ENCODE measurements around the gene TNFSF18.

The TNFSF18 gene

GRCh38 chr1:173039626-173040025, 11.1 kb downstream of the TNFSF18 start:
- no peak for DNase-seq (ENCODE audit: low read depth in 4 of 4, low spot score in 1 of 4)

- DNase-seq (ENCODE audit: low read depth in 4 of 4, low spot score in 1 of 4): no peak
Observed at GRCh38 chr1:173038875-173039554, 11.7 kb downstream of the TNFSF18 start.

GRCh38 chr1:173024543-173024942, 26.2 kb downstream of the TNFSF18 start:
- no peak for DNase-seq (ENCODE audit: low read depth in 4 of 4, low spot score in 1 of 4)

GRCh38 chr1:173023343-173023742, 27.4 kb downstream of the TNFSF18 start:
- no peak for DNase-seq (ENCODE audit: low read depth in 4 of 4, low spot score in 1 of 4)

GRCh38 chr1:173020138-173020750, 30.5 kb downstream of the TNFSF18 start:
- DNase-seq (ENCODE audit: low read depth in 4 of 4, low spot score in 1 of 4): no peak

- DNase-seq (ENCODE audit: low read depth in 4 of 4, low spot score in 1 of 4): no peak
Observed at GRCh38 chr1:173017792-173018191, 32.9 kb downstream of the TNFSF18 start.

GRCh38 chr1:173016419-173016818, 34.3 kb downstream of the TNFSF18 start:
- DNase-seq (ENCODE audit: low read depth in 4 of 4, low spot score in 1 of 4): no peak

GRCh38 chr1:173015629-173016028, 35.1 kb downstream of the TNFSF18 start:
- DNase-seq (ENCODE audit: low read depth in 4 of 4, low spot score in 1 of 4): no peak

GRCh38 chr1:173014160-173014559, 36.6 kb downstream of the TNFSF18 start:
- DNase-seq (ENCODE audit: low read depth in 4 of 4, low spot score in 1 of 4): no peak

GRCh38 chr1:173012126-173012525, 38.6 kb downstream of the TNFSF18 start:
- no peak for DNase-seq (ENCODE audit: low read depth in 4 of 4, low spot score in 1 of 4)

GRCh38 chr1:173009597-173009996, 41.1 kb downstream of the TNFSF18 start:
- no peak for DNase-seq (ENCODE audit: low read depth in 4 of 4, low spot score in 1 of 4)

- DNase-seq (ENCODE audit: low read depth in 4 of 4, low spot score in 1 of 4): no peak
Observed at GRCh38 chr1:173005196-173005864, 45.4 kb downstream of the TNFSF18 start.

GRCh38 chr1:173002891-173003838, 47.6 kb downstream of the TNFSF18 start:
- DNase-seq (ENCODE audit: low read depth in 4 of 4, low spot score in 1 of 4): no peak

GRCh38 chr1:172999349-172999748, 51.4 kb downstream of the TNFSF18 start:
- no peak for DNase-seq (ENCODE audit: low read depth in 4 of 4, low spot score in 1 of 4)

GRCh38 chr1:172997941-172998361, 52.8 kb downstream of the TNFSF18 start:
- no peak for DNase-seq (ENCODE audit: low read depth in 4 of 4, low spot score in 1 of 4)

- DNase-seq (ENCODE audit: low read depth in 4 of 4, low spot score in 1 of 4): no peak
Observed at GRCh38 chr1:172993640-172994039, 57.1 kb downstream of the TNFSF18 start.

GRCh38 chr1:172991674-172992400, 58.9 kb downstream of the TNFSF18 start:
- no peak for DNase-seq (ENCODE audit: low read depth in 4 of 4, low spot score in 1 of 4)

GRCh38 chr1:172990598-172991215, 60.0 kb downstream of the TNFSF18 start:
- no peak for DNase-seq (ENCODE audit: low read depth in 4 of 4, low spot score in 1 of 4)
